HG03565 (cell line): Measurements from ENCODE around the gene RUNDC3A.
A peak's percentile ranks its signal among the peaks of the same experiment; 100 is the strongest.

ENCODE experiments used
- ATAC-seq: cut with Tn5 transposase; IDR thresholded peaks from one replicate; pipeline ENCODE4 v1.9.1; 2021; ENCODE audit warnings: mild to moderate bottlenecking, moderate library complexity; ENCODE audit not compliant: unreplicated experiment

RUNDC3A gene

DNA sequence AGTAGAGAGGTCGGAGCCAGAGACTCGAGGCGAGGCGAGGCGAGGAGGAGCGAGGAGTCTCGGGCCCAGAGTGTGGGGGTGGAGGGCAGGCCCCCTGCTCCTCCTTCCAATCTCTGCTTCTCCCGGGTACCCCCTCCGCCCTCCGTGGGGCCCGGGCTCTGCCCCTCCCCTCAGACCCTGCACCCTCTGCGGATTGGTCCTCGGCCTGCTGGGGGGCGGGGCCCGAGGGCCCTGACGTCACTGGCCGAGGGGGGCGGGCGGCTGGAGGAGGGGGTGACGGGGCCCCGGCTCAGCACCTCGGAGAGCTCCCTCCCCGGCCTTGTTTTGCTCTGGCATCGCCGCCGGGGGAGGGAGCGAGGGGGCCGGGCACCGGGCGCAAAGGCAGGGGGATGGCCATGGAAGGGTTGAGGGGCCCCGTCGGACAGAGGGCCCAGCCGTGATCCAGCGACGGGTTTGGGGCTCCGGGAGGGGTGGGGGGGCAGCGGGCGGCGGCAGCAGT, at the start of gene RUNDC3A:
Gene RUNDC3A, plus strand, starts transcription at position 282 of the 499 bp plus-strand sequence. CDS start 232 bp downstream, outside the sequence.
- no peak for ATAC-seq

DNA sequence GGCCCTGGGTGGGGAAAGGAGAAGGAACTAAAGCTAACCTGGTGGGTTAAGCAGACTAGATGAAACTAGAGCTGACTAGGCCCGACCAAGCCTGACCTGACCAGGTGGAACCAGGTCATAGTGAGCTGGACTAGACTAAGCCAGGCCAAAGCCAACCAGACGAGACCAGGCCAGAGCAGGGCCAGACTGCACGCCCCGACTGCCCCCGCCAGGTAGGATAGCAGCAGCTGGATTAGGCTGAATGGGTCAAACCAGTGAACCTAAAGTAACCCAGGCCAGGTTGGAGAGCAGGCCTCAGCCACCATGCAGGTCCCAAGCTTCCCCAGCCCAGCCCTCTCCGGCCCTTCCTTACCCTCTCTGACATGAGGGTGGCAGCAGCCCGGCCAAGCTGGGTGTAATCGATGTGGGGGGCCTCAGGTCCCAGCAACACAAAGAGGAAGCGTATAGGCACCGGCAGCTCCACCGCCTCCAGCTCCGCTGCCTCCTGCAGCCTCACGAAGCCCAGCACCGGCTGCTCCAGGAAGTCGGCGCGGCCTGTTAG, 49.5 kb upstream of the RUNDC3A start:
- no peak for ATAC-seq

DNA sequence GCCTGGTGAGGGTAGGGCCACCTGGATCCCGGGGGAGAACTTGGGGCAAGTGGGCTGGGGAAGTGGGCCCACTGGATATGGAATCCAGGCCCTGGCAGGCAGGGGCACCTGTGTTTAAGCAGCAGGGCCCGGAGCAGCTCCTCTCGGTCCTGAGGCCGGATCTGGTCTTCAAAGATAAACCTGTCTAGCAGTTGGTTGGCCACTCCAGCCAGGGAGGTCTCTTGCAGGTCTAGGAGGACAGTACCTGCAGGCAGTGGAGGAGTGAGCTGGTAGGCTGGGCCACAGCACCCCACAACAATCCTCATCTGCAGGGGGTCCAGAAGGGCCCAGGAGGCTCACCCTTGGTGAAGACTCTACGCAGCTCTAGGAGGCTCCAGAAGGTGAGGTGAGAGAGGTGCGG, 48.1 kb upstream of the RUNDC3A start:
- no peak for ATAC-seq

- no peak for ATAC-seq
These were observed 45.7 kb upstream of the RUNDC3A start for GRCh38 chr17:44262654-44263225.

DNA sequence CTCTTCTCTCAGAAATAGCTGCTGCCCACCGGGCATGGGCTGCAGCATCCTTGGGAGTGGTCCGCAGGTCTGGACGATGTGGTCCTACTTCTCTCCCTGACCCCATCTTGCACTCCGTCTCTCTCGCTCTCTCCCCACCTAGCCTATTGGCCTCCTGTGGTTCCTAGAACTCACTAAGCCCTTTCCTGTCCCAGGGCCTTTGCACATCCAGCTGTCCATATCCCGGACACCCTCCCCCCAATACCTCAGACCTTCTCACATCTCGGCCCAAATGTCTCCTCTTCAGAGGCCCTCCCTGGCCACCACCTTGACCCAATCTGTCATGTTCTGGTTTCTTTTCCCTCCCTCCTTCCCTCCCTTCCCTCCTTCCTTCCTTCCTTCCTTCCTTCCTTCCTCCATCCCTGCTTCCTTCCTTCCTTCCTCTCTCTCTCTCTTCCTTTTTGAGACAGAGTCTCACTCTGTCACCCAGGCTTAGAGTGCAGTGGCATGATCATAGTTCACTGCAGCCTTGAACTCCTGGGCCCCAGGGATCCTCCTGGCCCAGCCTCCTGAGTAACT, 45.0 kb upstream of the RUNDC3A start:
- ATAC-seq: no peak

DNA sequence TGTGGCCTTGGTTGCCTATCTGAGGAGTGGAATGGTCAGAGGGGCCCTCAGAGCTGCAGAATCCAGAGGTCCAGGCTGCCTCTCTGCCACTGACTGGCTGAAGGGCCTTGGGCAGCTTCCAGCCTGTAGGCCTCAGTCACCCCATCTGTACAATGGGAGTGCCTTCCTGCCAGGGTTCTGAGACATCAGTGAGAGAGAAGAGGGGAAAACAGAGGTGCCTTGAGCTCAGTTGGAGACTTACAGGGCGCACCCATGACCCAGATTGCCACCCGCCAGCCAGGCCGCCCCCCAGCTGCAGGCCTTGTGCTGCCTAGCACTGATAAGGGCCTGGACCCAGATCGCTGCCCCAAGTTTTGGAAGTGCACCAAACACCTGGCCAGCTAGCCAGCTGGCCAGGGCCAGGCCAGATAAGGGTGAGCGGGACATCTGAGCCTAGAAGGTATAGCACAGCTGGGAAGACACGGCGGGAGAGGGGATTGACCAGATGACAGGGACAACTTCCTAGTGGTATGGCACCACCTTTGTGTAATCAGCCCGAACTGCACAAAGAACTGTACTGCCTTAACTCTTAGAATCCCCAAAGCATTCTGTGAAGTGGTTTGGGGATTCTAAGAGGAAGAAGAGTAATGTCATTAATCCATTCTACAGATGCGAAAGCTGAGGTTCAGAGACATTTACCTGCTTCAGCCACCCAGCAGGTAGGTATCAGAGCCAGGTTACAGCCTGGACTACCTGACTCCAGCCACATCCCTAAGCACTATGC, 41.8 kb upstream of the RUNDC3A start:
- no peak for ATAC-seq

DNA sequence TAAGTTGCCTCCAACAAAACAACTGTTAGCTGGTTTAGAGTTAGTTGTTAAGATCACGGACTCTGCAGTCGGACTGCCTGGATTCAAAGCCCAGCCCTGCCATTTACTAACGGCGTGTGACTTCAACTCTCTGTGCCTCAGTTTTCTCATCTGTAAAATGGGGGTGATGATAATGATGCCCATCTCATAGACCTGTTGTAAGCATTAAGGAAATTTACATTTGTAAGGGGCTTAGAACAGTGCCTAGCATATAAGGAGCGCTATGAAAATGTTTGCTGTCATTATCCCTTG, 41.3 kb upstream of the RUNDC3A start:
- no peak for ATAC-seq

- ATAC-seq: no peak
These were observed 40.4 kb upstream of the RUNDC3A start, which contains the start of gene SLC4A1 for GRCh38 chr17:44267818-44268490. TSS of gene SLC4A1 (minus strand) at chr17:44268135. CDS start at chr17:44262866, 5,269 bp downstream.

- ATAC-seq: no peak
These were observed 39.5 kb upstream of the RUNDC3A start for GRCh38 chr17:44268709-44269534.

DNA sequence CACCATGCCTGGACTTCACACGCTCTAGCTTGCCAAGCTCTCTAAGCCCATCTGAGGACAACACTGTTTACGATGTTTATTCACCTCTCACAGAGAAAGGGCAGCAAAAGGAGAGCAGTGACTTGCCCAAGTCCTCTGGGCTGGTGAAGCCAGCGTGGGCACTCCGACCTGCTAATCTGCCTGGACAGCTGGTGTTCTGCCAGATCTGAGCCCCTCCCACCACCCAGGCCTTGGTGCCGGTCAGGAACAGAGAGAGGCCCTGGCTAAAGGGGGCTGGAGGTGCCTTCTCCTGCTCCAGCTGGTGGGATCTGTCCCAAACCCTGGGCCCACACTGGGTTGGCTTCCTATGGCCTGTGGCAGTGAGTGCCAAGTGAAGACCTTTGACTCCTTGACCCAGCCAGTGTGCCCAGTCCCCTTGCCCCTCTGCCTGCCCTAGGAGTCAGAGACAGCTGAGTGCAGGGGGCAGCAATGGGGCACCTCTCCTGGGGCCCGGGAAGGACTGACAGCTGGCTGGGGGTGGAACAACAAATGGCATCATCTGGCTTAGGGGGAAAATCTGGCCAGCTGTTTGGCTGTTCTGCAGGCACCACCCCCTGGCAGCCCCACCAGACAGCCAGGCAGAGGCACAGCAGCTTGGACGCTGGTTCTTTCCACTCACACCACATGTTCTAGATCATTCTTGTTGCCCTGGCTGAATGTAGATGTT, 38.7 kb upstream of the RUNDC3A start:
- ATAC-seq: no peak

GRCh38 chr17:44272321-44272951, 36.0 kb upstream of the RUNDC3A start:
- no peak for ATAC-seq

DNA sequence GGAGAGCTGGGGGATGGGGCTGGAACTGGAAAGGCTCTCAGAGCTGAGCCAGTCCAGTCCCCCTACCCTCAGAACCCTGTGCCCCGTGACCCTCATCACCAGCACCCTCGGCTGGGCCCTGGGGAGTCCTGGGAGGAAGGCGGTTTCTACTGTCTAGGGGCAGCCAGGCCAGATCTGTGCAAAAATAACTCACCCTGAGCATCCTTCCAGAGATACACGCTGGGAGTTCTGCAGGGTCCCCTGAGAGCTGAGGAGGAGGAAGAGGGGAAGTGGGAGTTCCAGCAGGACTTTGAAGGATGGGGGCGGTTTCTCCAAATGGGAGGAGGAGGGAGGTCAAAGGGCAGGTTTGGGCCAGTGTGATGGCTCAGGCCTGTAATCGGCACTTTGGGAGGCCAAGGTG, 35.4 kb upstream of the RUNDC3A start:
- ATAC-seq: no peak

GRCh38 chr17:44273607-44274006, 34.8 kb upstream of the RUNDC3A start:
- no peak for ATAC-seq

GRCh38 chr17:44277976-44278375, 30.4 kb upstream of the RUNDC3A start:
- no peak for ATAC-seq

DNA sequence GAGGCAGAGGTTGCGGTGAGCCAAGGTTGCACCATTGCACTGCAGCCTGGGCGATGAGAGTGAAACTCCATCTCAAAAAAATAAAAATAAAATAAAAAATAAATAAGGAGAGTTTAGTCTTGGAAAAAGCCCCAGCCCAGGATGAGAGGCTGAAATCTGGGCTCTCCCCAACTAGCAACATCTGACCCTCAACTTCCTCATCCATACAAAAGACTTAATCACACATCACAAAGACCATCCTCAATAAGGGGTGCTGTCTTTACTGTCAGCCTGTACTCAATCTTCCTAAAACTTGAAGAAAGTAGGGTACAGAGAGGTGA, 29.1 kb upstream of the RUNDC3A start:
- no peak for ATAC-seq

GRCh38 chr17:44279666-44280391, 28.6 kb upstream of the RUNDC3A start:
- peak; percentile 86 for ATAC-seq

GRCh38 chr17:44280392-44280937, 27.9 kb upstream of the RUNDC3A start:
- ATAC-seq: no peak

GRCh38 chr17:44281570-44281969, 26.8 kb upstream of the RUNDC3A start:
- ATAC-seq: no peak

DNA sequence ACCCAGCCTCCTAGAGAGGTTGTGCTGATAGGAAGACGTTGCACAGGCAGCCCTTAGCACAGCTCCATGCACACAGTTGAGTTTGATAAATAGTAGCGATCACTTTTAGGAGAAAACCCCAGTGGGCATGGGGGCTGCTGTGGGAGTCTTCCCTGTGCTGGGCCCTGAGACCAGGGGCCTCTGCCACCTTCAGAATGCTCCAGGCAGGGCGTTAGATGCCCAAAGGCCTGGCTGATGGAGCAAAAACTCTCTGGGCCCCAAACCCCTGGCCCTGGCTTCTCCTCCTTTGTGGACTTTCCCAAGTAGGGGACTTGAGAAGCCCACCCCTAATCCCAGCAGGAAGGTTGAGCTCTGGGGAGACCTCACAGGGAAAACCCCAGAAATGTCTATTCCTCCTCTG, 26.1 kb upstream of the RUNDC3A start:
- no peak for ATAC-seq
